OCI-LY7 (cell line): ENCODE measurements around the gene DSCAM. TPM values are rescaled to one million over a fixed set of nuclear protein-coding genes. Genes with fewer than 3 reads are reported as not detected.

Source experiments
- BruUV-seq: library from RNA; stranded (reverse); fragments of 400-500 nt; replicated peaks from 2 replicates; lab custom pipeline; 2021; lab: Mats Ljungman, UMichigan
- CTCF ChIA-PET: fragments of 300-600 bp; sonication (Branson Sonifier 250); formaldehyde crosslinking; loops from one replicate; lab custom pipeline; 2022; ENCODE audit warnings: antibody characterized with exemption; ENCODE audit not compliant: unreplicated experiment; lab: Charles Lee
- POLR2A ChIA-PET: fragments of 300-600 bp; sonication (Branson Sonifier 250); formaldehyde crosslinking; loops from one replicate; lab custom pipeline; 2022; ENCODE audit warnings: antibody characterized with exemption; lab: Charles Lee
- DNase-seq: peaks from one replicate; pipeline ENCODE4 v3.0.0-alpha.2; 2015; ENCODE audit warnings: low spot score
- H2AFZ ChIP-seq: fragments of 200-600 bp; sonication (generic), shearing (Covaris generic); 2 replicates; pipeline ENCODE4 v1.6.1; 2014; ENCODE audit warnings: mild to moderate bottlenecking, antibody characterized with exemption, low read length, moderate library complexity
- H3K27ac ChIP-seq: fragments of 200-600 bp; sonication (generic); 2 replicates; pipeline ENCODE4 v1.5.1; 2014; ENCODE audit warnings: mixed run types, low read depth, mild to moderate bottlenecking, moderate library complexity, low read length, inconsistent platforms; ENCODE audit not compliant: poor library complexity, severe bottlenecking
- H3K36me3 ChIP-seq: fragments of 200-600 bp; sonication (generic); 2 replicates; pipeline ENCODE4 v1.6.1; 2014; ENCODE audit warnings: mild to moderate bottlenecking, antibody characterized with exemption, low read length, moderate library complexity, mixed read lengths; ENCODE audit not compliant: insufficient read depth
- H3K4me1 ChIP-seq: fragments of 200-600 bp; sonication (generic); 2 replicates; pipeline ENCODE4 v1.5.1; 2014; ENCODE audit warnings: mild to moderate bottlenecking, low read length; ENCODE audit not compliant: insufficient read depth, poor library complexity, severe bottlenecking
- H3K4me2 ChIP-seq: fragments of 200-600 bp; sonication (generic); 2 replicates; pipeline ENCODE4 v1.6.1; 2014; ENCODE audit warnings: mild to moderate bottlenecking, low read length
- H3K4me3 ChIP-seq: fragments of 200-600 bp; sonication (generic); 2 replicates; pipeline ENCODE4 v1.5.1; 2014; ENCODE audit warnings: mild to moderate bottlenecking, low read depth, low read length; ENCODE audit not compliant: poor library complexity, severe bottlenecking
- H3K79me2 ChIP-seq: fragments of 200-600 bp; sonication (generic); 2 replicates; pipeline ENCODE4 v1.6.1; 2016; ENCODE audit warnings: low read depth, mild to moderate bottlenecking, low read length, moderate library complexity, mixed read lengths; ENCODE audit not compliant: insufficient read depth
- H3K9me2 ChIP-seq: fragments of 200-600 bp; sonication (generic); 2 replicates; pipeline ENCODE4 v1.6.1; 2016; ENCODE audit warnings: mild to moderate bottlenecking, low read length, mixed read lengths; ENCODE audit not compliant: insufficient read depth
- H3K9me3 ChIP-seq: fragments of 200-600 bp; sonication (generic); 2 replicates; pipeline ENCODE4 v1.6.1; 2014; ENCODE audit warnings: mild to moderate bottlenecking, mixed run types, low read length, mixed read lengths
- H4K20me1 ChIP-seq: fragments of 200-600 bp; sonication (generic); 2 replicates; pipeline ENCODE4 v1.6.1; 2014; ENCODE audit warnings: mild to moderate bottlenecking, antibody characterized with exemption, low read length, moderate library complexity, mixed read lengths; ENCODE audit not compliant: insufficient read depth
- CTCF ChIP-seq: fragments of 200-600 bp; sonication (generic); conservative IDR thresholded peaks from 2 replicates; pipeline ENCODE4 v1.5.1; 2014; ENCODE audit warnings: mild to moderate bottlenecking, antibody characterized with exemption, low read length, moderate library complexity, mixed read lengths
- EZH2phosphoT487 ChIP-seq: fragments of 200-600 bp; sonication (generic); IDR thresholded peaks from 2 replicates; pipeline ENCODE4 v1.6.1; 2018; ENCODE audit warnings: low read depth, borderline replicate concordance, mild to moderate bottlenecking, mixed run types, antibody characterized with exemption, low read length, moderate library complexity, mixed read lengths
- intact Hi-C: fragments of 100-400 bp; cut with micrococcal nuclease; formaldehyde crosslinking; loops from one replicate; pipeline ENCODE4 v1.10.0; 2022; ENCODE audit not compliant: unreplicated experiment
- total RNA-seq, 2 experiments: library from RNA; depleted of rRNA in 1 of 2; stranded (reverse); fragments of >200 nt in 1 of 2; shearing (Covaris generic) in 1 of 2; gene quantifications; 2 replicates each; pipeline ENCODE4 v1.2.3, GENCODE V29; 2014 to 2022

DSCAM gene
- total RNA-seq, 2 experiments from 2014 or later: not detected

- H4K20me1 ChIP-seq: no peaks in the 10 kb centered on the region
- TF ChIP-seq EZH2phosphoT487: no peak
- TF ChIP-seq CTCF: no peak
- no peaks in the 10 kb centered on the region for H3K9me3 ChIP-seq
- no peak overlapping the region for H2AFZ ChIP-seq
- no peaks in the 10 kb centered on the region for H3K4me1 ChIP-seq
- intact Hi-C loops: no loop called here
- CTCF ChIA-PET: no interaction called here
- no peak overlapping the region for H3K4me3 ChIP-seq
- POLR2A ChIA-PET: interaction anchor here (0.7 kb wide), 1 partner anchor 215 kb away, joined by 3 read pairs; no protein-coding TSS in a partner anchor
- no peak for DNase-seq
- no TSS peak for BruUV-seq
- no peaks in the 10 kb centered on the region for H3K36me3 ChIP-seq
- no peak overlapping the region for H3K4me2 ChIP-seq
- H3K79me2 ChIP-seq: no peaks in the 10 kb centered on the region
- no peak overlapping the region for H3K27ac ChIP-seq
- no peaks in the 10 kb centered on the region for H3K9me2 ChIP-seq
Observed at GRCh38 chr21:40074710-40075109, 772.2 kb downstream of the DSCAM start.

- Histone ChIP-seq H3K27ac (no peak overlapping the region), H3K9me2 (no peaks in the 10 kb centered on the region), H3K36me3 (no peaks in the 10 kb centered on the region), H4K20me1 (no peaks in the 10 kb centered on the region), H3K4me2 (no peak overlapping the region), H3K9me3 (no peaks in the 10 kb centered on the region), H2AFZ (no peak overlapping the region), H3K4me3 (no peak overlapping the region), H3K4me1 (no peaks in the 10 kb centered on the region), H3K79me2 (no peaks in the 10 kb centered on the region)
- ChIA-PET POLR2A (interaction anchor here (0.7 kb wide), 1 partner anchor 215 kb away, joined by 3 read pairs; no protein-coding TSS in a partner anchor), CTCF (no interaction called here)
- no peak for DNase-seq
- intact Hi-C loops: no loop called here
- no TSS peak for BruUV-seq
- TF ChIP-seq EZH2phosphoT487 (no peak), CTCF (no peak)
Observed at GRCh38 chr21:40074198-40074597, 772.8 kb downstream of the DSCAM start.

GRCh38 chr21:40073642-40074041, 773.3 kb downstream of the DSCAM start:
- no peaks in the 10 kb centered on the region for H4K20me1 ChIP-seq
- CTCF ChIA-PET: no interaction called here
- H3K9me2 ChIP-seq: no peaks in the 10 kb centered on the region
- H3K79me2 ChIP-seq: no peaks in the 10 kb centered on the region
- no peak for DNase-seq
- H3K4me2 ChIP-seq: no peak overlapping the region
- H3K36me3 ChIP-seq: no peaks in the 10 kb centered on the region
- no peak for TF ChIP-seq CTCF
- H3K4me3 ChIP-seq: no peak overlapping the region
- H3K9me3 ChIP-seq: no peaks in the 10 kb centered on the region
- intact Hi-C loops: no loop called here
- BruUV-seq: no TSS peak
- no peak overlapping the region for H2AFZ ChIP-seq
- POLR2A ChIA-PET: interaction anchor here (0.5 kb wide), 1 partner anchor 266 kb away, joined by 3 read pairs; no protein-coding TSS in a partner anchor
- H3K27ac ChIP-seq: no peak overlapping the region
- H3K4me1 ChIP-seq: no peaks in the 10 kb centered on the region
